PC-9 (cell line): ENCODE data around the gene MBNL2. TPM values are rescaled to one million over a fixed set of nuclear protein-coding genes. Genes with fewer than 3 reads are reported as not detected.
A peak's percentile ranks its signal among the peaks of the same experiment; 100 is the strongest.

ENCODE experiments used
- BruUV-seq: library from RNA; stranded (reverse); fragments of 400-500 nt; replicated peaks from 2 replicates; lab custom pipeline; 2021; lab: Mats Ljungman, UMichigan
- CTCF ChIA-PET: fragments of 300-600 bp; sonication (Branson Sonifier 250); formaldehyde crosslinking; loops from one replicate; lab custom pipeline; 2022; ENCODE audit warnings: antibody characterized with exemption; lab: Charles Lee
- POLR2A ChIA-PET: fragments of 300-600 bp; sonication (Branson Sonifier 250); formaldehyde crosslinking; loops from one replicate; lab custom pipeline; 2022; ENCODE audit warnings: antibody characterized with exemption; ENCODE audit not compliant: unreplicated experiment; lab: Charles Lee
- DNase-seq, 2 experiments: peaks; one replicate each; pipeline versions ENCODE4 v3.0.0 to v3.0.0-alpha.2; 2015 to 2022; ENCODE audit warnings: mixed read lengths in 1 of 2
- H2AFZ ChIP-seq: fragments of 200-600 bp; sonication (generic); 2 replicates; pipeline ENCODE4 v1.8.1; 2017; ENCODE audit warnings: antibody characterized with exemption
- H3F3A ChIP-seq: fragments of 200-600 bp; sonication (generic); 2 replicates; pipeline ENCODE4 v1.8.1; 2017; ENCODE audit warnings: antibody characterized with exemption, mild to moderate bottlenecking, low read depth; ENCODE audit not compliant: insufficient read depth
- H3K27ac ChIP-seq: fragments of 200-600 bp; sonication (generic); 2 replicates; pipeline ENCODE4 v1.6.1; 2016; ENCODE audit warnings: mixed run types
- H3K27me3 ChIP-seq: fragments of 200-600 bp; sonication (generic); 2 replicates; pipeline ENCODE4 v1.6.1; 2016; ENCODE audit warnings: low read depth, mixed run types; ENCODE audit not compliant: insufficient read depth
- H3K36me3 ChIP-seq: fragments of 200-600 bp; sonication (generic); 2 replicates; pipeline ENCODE4 v1.6.1; 2016; ENCODE audit warnings: low read depth, mixed run types
- H3K4me1 ChIP-seq: fragments of 200-600 bp; sonication (generic); replicated peaks from 2 replicates; pipeline ENCODE4 v1.6.1; 2016; ENCODE audit warnings: mixed run types; ENCODE audit not compliant: insufficient read depth
- H3K4me2 ChIP-seq: fragments of 200-600 bp; sonication (generic); 2 replicates; pipeline ENCODE4 v1.6.1; 2017; ENCODE audit warnings: mixed run types
- H3K4me3 ChIP-seq: fragments of 200-600 bp; sonication (generic); 2 replicates; pipeline ENCODE4 v1.6.1; 2016; ENCODE audit warnings: mixed run types
- H3K79me2 ChIP-seq: fragments of 200-600 bp; sonication (generic); 2 replicates; pipeline ENCODE4 v1.6.1; 2017; ENCODE audit warnings: low read depth, mixed run types
- H3K9me2 ChIP-seq: fragments of 200-600 bp; sonication (generic); 2 replicates; pipeline ENCODE4 v1.8.1; 2017; ENCODE audit warnings: mild to moderate bottlenecking; ENCODE audit not compliant: insufficient read depth
- H3K9me3 ChIP-seq: fragments of 200-600 bp; sonication (generic); 2 replicates; pipeline ENCODE4 v1.8.1; 2016; ENCODE audit warnings: low read depth; ENCODE audit not compliant: insufficient read depth
- H4K20me1 ChIP-seq: fragments of 200-600 bp; sonication (generic); 2 replicates; pipeline ENCODE4 v1.8.1; 2017; ENCODE audit not compliant: insufficient read depth
- CTCF ChIP-seq: fragments of 200-600 bp; sonication (generic); conservative IDR thresholded peaks from 2 replicates; pipeline ENCODE4 v1.6.1; 2017; ENCODE audit warnings: mixed run types, antibody characterized with exemption, mild to moderate bottlenecking, moderate library complexity
- EZH2 ChIP-seq: fragments of 200-600 bp; sonication (generic); IDR thresholded peaks from 2 replicates; pipeline ENCODE4 v1.8.0; 2017; ENCODE audit warnings: antibody characterized with exemption, low read depth
- intact Hi-C: fragments of 100-400 bp; cut with micrococcal nuclease; formaldehyde crosslinking; loops from one replicate; pipeline ENCODE4 v1.10.0; 2022; ENCODE audit not compliant: unreplicated experiment
- total RNA-seq: library from RNA; stranded (reverse); gene quantifications from 2 replicates; pipeline ENCODE4 v1.2.3, GENCODE V29; 2021

The MBNL2 gene
- total RNA-seq, 1 experiment from 2014 or later: 91.3 TPM

GRCh38 chr13:97257800-97258799, 36.0 kb downstream of the MBNL2 start:
- no peaks in the 10 kb centered on the region for H3K9me2 ChIP-seq
- H3K27ac ChIP-seq: peak overlapping the region; percentile 98
- TSS peak; percentile 11 for BruUV-seq
- DNase-seq: peak; percentile 71 to 100
- no peaks in the 10 kb centered on the region for H4K20me1 ChIP-seq
- peak overlapping the region; percentile 34 for H3K4me3 ChIP-seq
- no peak overlapping the region for H2AFZ ChIP-seq
- H3K4me1 ChIP-seq: peaks cover 82% of the 10 kb centered on the region
- H3K27me3 ChIP-seq: no peaks in the 10 kb centered on the region
- intact Hi-C loops: loop anchor here (1.0 to 10.0 kb wide), 6 partner anchors 35 to 223 kb away; no protein-coding TSS in a partner anchor
- H3K36me3 ChIP-seq: peaks cover 33% of the 10 kb centered on the region
- peak overlapping the region; percentile 73 for H3K4me2 ChIP-seq
- peaks cover 90% of the 10 kb centered on the region for H3K79me2 ChIP-seq
- no peak for TF ChIP-seq EZH2
- peak; percentile 56; the same call in 1 of the 2 replicates for TF ChIP-seq CTCF
- ChIA-PET POLR2A (interaction anchor here (0.6 to 1.9 kb wide), 5 partner anchors 35 to 175 kb away, joined by 4 to 23 read pairs (median 7); partner anchors contain the start of gene MBNL2), CTCF (interaction anchor here (0.6 to 1.0 kb wide), 2 partner anchors 148 to 274 kb away, joined by 3 to 5 read pairs; no protein-coding TSS in a partner anchor)
- peaks cover 72% of the 10 kb centered on the region for H3F3A ChIP-seq
- no peaks in the 10 kb centered on the region for H3K9me3 ChIP-seq

GRCh38 chr13:97258801-97259200, 36.7 kb downstream of the MBNL2 start:
- Histone ChIP-seq H2AFZ (no peak overlapping the region), H3K4me3 (peak overlapping the region; percentile 25), H3F3A (peaks cover 65% of the 10 kb centered on the region), H3K36me3 (peaks cover 40% of the 10 kb centered on the region), H3K4me1 (peaks cover 75% of the 10 kb centered on the region), H3K79me2 (peaks cover 92% of the 10 kb centered on the region), H3K9me2 (no peaks in the 10 kb centered on the region), H3K27ac (peak overlapping the region; percentile 98), H3K27me3 (no peaks in the 10 kb centered on the region), H4K20me1 (no peaks in the 10 kb centered on the region), H3K4me2 (peak overlapping the region; percentile 73), H3K9me3 (no peaks in the 10 kb centered on the region)
- no TSS peak for BruUV-seq
- POLR2A ChIA-PET: no interaction called here
- intact Hi-C loops: loop anchor here (1.0 to 10.0 kb wide), 4 partner anchors 64 to 224 kb away; no protein-coding TSS in a partner anchor
- TF ChIP-seq CTCF (no peak), EZH2 (no peak)
- DNase-seq: no peak
- CTCF ChIA-PET: no interaction called here

GRCh38 chr13:97259410-97259797, 37.3 kb downstream of the MBNL2 start:
- BruUV-seq: no TSS peak
- no peak overlapping the region for H3K4me3 ChIP-seq
- CTCF ChIA-PET: interaction anchor here (0.6 kb wide), 1 partner anchor 26 kb away, joined by 3 read pairs; no protein-coding TSS in a partner anchor

More at GRCh38 chr13:97259410-97259797, 37.3 kb downstream of the MBNL2 start:
- peak overlapping the region; percentile 98 for H3K27ac ChIP-seq
- POLR2A ChIA-PET: interaction anchor here (0.6 kb wide), 1 partner anchor 36 kb away, joined by 3 read pairs; no protein-coding TSS in a partner anchor
- H4K20me1 ChIP-seq: no peaks in the 10 kb centered on the region
- H3K4me1 ChIP-seq: peaks cover 69% of the 10 kb centered on the region
- intact Hi-C loops: loop anchor here (5.0 to 10.0 kb wide), 2 partner anchors 117 to 225 kb away; no protein-coding TSS in a partner anchor
- H3K9me3 ChIP-seq: no peaks in the 10 kb centered on the region
- no peaks in the 10 kb centered on the region for H3K27me3 ChIP-seq
- TF ChIP-seq CTCF: no peak
- no peak for TF ChIP-seq EZH2
- peaks cover 59% of the 10 kb centered on the region for H3F3A ChIP-seq
- peak overlapping the region; percentile 73 for H3K4me2 ChIP-seq
- DNase-seq: no peak
- peaks cover 46% of the 10 kb centered on the region for H3K36me3 ChIP-seq
- no peaks in the 10 kb centered on the region for H3K9me2 ChIP-seq
- H3K79me2 ChIP-seq: peaks cover 92% of the 10 kb centered on the region
- H2AFZ ChIP-seq: no peak overlapping the region
